Measurements from ENCODE around the gene TAF6.

- TF ChIP-seq EZH2 (IDR thresholded peaks at IDR 0.05; ENCODE audit: low read length, missing control alignments) (no peak), CTCF (conservative IDR thresholded peaks at IDR 0.05 in 1 of 2, IDR thresholded peaks at IDR 0.05 in 1 of 2; ENCODE audit: low read depth in 1 of 2, low read length in 2 of 2) (no peak)
Measured at GRCh38 chr7:100128637-100128963, 9.4 kb upstream of the TAF6 start.
